Stimulated activated CD8-positive, alpha-beta memory T cell treated with anti-CD3 and anti-CD28 coated beads, Interleukin-2, amount 100 ng/mL, for 48 hours (primary cell): ENCODE data around the gene MARCO.
"Not testable (repeated sequence)": the region's sequence is repeated elsewhere in the genome, so short reads cannot be mapped to it uniquely, and the experiment has no call there.

Source experiments
- DNase-seq, 2 donors: peaks; one replicate each; pipeline ENCODE4 v3.0.0-alpha.2; 2020; ENCODE audit warnings: low read depth in 2 of 2

MARCO gene

GRCh38 chr2:118974103-118974993, 32.4 kb downstream of the MARCO start:
- DNase-seq, result no peak

- DNase-seq, result no peak
Observed at GRCh38 chr2:118975133-118975532, 33.1 kb downstream of the MARCO start.

- no peak for DNase-seq
Observed at GRCh38 chr2:118978064-118978463, 36.1 kb downstream of the MARCO start.

GRCh38 chr2:118979152-118979861, 37.3 kb downstream of the MARCO start:
- no peak for DNase-seq

GRCh38 chr2:118980022-118980421, 38.0 kb downstream of the MARCO start:
- DNase-seq, result no peak

GRCh38 chr2:118980573-118980972, 38.6 kb downstream of the MARCO start:
- no peak for DNase-seq

GRCh38 chr2:118981632-118982031, 39.6 kb downstream of the MARCO start:
- DNase-seq, result no peak

- no peak for DNase-seq
Observed at GRCh38 chr2:118982039-118982438, 40.0 kb downstream of the MARCO start.

GRCh38 chr2:118983133-118983532, 41.1 kb downstream of the MARCO start:
- DNase-seq, result no peak

- DNase-seq, result no peak
Observed at GRCh38 chr2:118983915-118984314, 41.9 kb downstream of the MARCO start.

GRCh38 chr2:118986738-118987137, 44.7 kb downstream of the MARCO start:
- no peak for DNase-seq

- no peak for DNase-seq
Observed at GRCh38 chr2:118987886-118988285, 45.9 kb downstream of the MARCO start.

GRCh38 chr2:118988706-118989105, 46.7 kb downstream of the MARCO start:
- DNase-seq, result no peak

GRCh38 chr2:118989481-118989880, 47.5 kb downstream of the MARCO start:
- no peak for DNase-seq

- DNase-seq, result no peak
Observed at GRCh38 chr2:118990757-118991545, 49.0 kb downstream of the MARCO start.

GRCh38 chr2:118991554-118991953, 49.6 kb downstream of the MARCO start:
- DNase-seq, result no peak

- no peak for DNase-seq
Observed at GRCh38 chr2:118992740-118993391, 50.9 kb downstream of the MARCO start.

GRCh38 chr2:118993392-118993752, 51.4 kb downstream of the MARCO start:
- DNase-seq, result no peak

- DNase-seq, result no peak
Observed at GRCh38 chr2:118994172-118994700, 52.2 kb downstream of the MARCO start.

GRCh38 chr2:118994778-118995177, 52.8 kb downstream of the MARCO start:
- DNase-seq, result no peak

- DNase-seq, result not testable (repeated sequence)
Observed at GRCh38 chr2:119003856-119004255, 61.9 kb downstream of the MARCO start.

- DNase-seq, result no peak
Observed at GRCh38 chr2:119004602-119005001, 62.6 kb downstream of the MARCO start.
